Daoy (cell line): ENCODE measurements around the gene MCF2L. TPM values are rescaled to one million over a fixed set of nuclear protein-coding genes. Genes with fewer than 3 reads are reported as not detected.
"Not testable (repeated sequence)": the region's sequence is repeated elsewhere in the genome, so short reads cannot be mapped to it uniquely, and the experiment has no call there.

ENCODE experiments used
- DNase-seq: peaks from one replicate; pipeline ENCODE4 v3.0.0-alpha.2; 2015; ENCODE audit warnings: low read depth
- total RNA-seq: library from RNA; depleted of rRNA; stranded (reverse); fragments of >200 nt; shearing (Covaris generic); gene quantifications from 2 replicates; pipeline ENCODE4 v1.2.3, GENCODE V29; 2014

Gene MCF2L
- total RNA-seq, 1 experiment from 2014 or later, result 11.3 TPM

- no peak for DNase-seq
These were observed 47.0 kb downstream of the MCF2L start for GRCh38 chr13:113015826-113016525.

- DNase-seq, result no peak
These were observed 47.7 kb downstream of the MCF2L start for GRCh38 chr13:113016526-113017295.

GRCh38 chr13:113017506-113018215 is 48.6 kb downstream of the MCF2L start:
- DNase-seq, result no peak

- DNase-seq, result no peak
These were observed 49.9 kb downstream of the MCF2L start for GRCh38 chr13:113018676-113019465.

GRCh38 chr13:113020323-113021080 is 51.5 kb downstream of the MCF2L start:
- DNase-seq, result no peak

- DNase-seq, result no peak
These were observed 52.4 kb downstream of the MCF2L start for GRCh38 chr13:113021391-113021790.

DNA sequence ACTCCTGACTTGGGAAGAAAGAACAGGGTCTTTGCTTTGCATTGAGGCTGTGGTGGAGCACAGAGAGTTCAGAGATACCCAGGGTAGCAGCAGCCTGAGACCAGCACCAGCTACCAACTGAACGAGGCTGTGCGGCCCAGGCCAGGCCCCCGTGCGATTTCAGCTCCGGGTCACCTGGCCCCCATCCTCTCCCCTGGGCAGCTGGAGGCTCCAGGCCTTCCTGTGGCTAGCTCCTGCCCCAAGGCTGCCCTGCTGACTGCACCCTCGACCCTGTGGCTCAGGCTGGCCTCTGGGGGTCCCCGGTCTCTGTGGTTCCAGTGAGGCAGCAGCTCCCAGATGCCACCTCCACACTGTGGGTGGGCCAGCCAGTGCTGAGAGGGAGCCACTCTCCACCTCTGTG is 52.8 kb downstream of the MCF2L start:
- DNase-seq, result no peak

DNA sequence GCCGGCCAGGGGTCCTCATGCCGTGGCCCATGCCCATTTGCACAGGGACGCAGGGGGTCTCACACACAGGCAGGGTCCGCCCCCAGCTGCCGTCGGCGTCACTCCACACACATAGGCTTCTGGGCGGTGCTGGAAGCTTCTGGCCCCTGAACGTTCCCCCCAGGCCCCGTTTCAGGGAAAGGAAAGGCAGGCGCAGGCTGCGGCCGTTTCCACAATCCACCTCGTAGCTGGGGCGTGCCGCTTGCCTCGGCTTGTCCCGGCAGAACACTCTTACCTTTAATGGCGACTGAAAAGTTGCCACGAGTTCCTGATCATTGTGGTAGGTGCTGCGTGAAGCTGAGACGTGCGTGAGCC is 53.4 kb downstream of the MCF2L start:
- DNase-seq, result no peak

DNA sequence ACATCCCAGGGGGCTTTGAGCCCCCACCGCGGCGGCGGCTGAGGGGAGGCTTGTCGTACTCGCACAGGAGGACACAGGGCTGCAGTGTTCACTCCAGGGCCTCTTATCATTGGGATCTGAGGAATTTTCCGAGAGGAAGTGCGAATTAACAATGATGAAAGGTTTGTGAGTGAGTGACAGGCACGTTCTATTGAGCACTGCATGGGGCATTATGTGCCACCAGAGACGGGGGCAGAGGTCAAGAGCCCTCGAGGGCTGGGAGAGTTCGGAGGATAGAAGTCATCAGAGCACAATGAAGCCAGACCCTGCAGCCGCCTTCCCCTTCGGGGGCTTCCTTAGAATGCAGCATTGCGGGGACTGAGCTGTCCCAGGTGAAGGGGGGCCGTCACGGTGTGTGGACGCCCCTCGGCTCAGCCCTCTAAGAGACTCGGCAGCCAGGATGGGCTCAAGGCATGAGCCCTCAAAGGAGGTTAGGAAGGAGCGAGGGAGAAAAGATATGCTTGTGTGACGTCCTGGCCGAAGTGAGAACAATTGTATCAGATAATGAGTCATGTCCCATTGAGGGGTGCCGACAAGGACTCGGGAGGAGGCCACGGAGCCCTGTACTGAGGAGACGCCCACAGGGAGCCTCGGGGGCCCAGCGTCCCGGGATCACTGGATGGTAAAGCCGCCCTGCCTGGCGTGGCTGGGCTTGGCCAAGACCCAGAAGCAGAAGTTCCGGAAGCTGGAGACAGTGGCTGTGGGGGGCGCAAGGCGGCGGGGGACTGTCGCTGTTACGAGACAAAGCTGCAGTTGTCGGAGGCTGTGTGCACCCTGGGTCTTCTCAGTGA is 53.9 kb downstream of the MCF2L start:
- peak; percentile 44 for DNase-seq

DNA sequence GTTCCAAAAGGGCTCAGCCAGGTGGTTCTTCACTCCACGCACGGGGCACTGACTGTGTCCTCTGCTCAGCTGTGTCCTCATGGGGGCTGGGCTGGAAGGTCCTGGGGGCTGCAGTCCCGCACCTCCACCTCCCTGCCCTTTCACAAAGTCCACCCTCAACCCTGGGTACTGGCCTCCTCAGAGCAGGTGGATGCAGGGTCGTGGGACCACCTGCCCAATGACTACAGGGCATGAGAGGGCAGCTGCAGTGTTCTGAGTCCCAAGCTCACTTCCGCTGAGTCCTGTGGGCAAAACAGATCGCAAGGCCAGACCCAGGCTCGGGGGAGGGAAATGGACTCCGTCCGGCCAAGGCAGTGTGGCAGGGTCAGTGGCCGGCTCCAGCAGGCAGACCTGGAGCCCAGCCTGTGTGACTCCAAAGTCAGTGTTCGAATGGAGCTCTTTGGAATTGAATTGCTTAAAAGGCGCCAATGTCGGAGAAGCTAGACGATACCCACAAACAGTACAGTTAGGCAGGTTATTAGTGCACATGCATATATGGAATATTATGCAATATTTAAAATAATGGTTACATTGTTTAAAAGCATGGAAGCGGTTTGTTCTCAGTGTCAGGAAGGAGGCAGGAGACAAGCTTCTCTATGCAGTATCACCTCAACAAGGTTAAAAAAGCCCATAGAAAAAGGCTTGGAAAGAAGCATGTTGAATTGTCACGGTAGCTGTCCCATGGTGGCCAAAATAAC is 54.8 kb downstream of the MCF2L start:
- no peak for DNase-seq

DNA sequence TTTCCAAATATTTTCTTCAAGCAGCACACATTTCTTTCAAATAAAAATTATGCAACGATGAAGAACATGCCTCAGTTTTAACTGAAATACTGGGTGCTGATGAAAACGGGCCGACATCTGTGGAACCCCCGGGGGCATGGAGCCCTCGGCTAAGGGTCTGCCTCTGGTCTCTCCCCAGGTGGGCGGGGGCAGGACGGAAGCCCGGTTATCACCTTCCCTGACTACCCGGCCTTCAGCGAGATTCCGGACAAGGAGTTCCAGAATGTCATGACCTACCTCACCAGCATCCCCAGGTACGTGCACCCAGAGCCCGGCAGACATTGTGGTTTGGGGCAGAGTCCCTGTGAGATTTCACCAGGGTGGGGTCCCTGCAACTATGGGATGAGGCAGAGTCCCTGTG is 55.5 kb downstream of the MCF2L start:
- no peak for DNase-seq

- DNase-seq, result no peak
These were observed 57.4 kb downstream of the MCF2L start for GRCh38 chr13:113026391-113026910.

DNA sequence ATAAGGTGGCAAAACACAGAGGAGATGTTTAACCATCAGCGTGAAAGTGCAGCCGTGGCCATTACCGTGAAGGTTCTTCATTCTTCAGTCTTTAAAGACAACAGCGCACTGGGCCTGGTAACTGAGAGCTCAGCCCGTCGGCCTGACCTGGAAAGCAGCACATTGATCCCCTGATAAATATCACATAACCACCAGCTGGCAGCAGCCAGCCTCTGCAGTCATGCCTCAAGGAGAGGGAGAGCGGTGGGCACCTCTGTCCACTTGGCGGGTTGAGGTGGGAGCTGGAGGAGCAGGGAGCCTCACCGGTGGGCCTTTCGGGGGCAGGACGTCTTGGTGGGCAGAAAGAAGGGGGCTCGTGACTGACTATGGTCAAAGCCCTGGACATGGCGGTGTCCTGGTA is 58.1 kb downstream of the MCF2L start:
- no peak for DNase-seq

DNA sequence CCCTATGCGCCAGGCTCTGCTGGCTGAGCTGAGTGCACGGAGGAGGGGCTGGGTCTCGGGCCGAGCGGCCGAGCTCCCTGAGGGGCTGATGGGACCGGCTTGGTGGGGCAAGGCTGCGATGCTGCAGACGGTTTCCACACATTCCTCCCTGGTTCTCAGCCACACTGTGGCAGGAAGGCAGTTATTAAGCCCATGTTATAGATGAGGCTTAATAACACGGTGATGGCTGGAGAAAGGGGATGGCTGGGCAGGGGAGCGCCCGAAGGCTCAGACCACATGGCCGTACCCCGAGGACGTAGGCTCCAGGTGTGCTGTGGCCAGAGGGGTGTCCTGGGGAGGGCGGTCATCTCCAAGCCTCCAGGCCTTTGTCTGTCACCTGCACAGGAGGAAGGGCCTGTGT is 58.6 kb downstream of the MCF2L start:
- DNase-seq, result no peak

DNA sequence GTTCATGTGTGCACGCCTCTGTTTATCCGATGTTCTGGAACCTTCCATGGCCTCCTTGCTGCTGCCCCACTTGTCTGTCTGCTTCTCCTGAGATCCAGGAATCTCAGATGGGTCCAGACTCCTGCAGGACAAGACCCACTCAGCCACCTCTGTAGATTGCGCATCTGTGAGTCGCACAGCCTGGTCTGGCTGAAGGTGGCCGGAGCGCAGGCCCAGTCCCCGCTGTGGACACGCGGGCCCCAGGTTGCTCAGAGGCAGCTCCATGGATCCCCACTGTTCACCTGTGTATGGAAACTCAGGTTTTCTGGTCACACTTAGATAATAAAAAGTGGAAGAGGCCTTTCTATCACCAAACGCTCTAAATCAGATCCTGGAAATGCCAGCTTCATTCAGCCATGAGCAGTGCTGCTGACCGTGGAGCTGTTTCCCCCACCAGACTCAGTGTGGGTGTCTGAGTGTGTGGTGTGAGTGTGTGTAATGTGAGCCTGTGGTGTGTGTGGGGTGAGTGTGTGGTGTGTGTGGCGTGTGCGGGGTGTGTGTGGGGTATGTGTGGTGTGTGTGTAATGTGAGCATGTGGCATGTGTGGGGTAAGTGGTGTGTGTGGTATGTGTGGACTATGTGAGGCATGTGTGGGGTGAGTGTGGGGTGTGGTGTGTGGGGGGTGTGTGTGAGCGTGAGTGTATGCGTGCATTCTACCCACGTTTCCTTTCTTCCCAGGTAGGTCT is 59.5 kb downstream of the MCF2L start:
- DNase-seq, result no peak

DNA sequence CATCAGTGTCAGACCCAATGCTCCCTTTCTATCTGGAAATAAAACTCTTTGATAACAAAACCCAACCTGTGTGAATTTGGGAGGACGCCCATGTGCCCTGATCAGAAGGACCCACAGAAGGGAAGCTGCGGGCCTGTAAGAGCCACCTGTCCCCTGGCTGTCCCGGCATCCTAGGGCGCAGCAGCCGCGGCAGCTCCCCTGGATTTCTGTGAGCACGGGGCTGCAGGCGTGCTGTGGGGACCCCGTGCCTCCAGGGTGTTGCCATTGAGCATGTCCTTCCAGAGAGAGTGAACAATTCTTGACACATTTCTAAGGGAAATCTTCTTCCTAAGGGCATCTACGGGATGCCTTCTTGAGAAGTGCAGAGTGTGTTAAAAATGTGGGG is 60.0 kb downstream of the MCF2L start:
- DNase-seq, result no peak

DNA sequence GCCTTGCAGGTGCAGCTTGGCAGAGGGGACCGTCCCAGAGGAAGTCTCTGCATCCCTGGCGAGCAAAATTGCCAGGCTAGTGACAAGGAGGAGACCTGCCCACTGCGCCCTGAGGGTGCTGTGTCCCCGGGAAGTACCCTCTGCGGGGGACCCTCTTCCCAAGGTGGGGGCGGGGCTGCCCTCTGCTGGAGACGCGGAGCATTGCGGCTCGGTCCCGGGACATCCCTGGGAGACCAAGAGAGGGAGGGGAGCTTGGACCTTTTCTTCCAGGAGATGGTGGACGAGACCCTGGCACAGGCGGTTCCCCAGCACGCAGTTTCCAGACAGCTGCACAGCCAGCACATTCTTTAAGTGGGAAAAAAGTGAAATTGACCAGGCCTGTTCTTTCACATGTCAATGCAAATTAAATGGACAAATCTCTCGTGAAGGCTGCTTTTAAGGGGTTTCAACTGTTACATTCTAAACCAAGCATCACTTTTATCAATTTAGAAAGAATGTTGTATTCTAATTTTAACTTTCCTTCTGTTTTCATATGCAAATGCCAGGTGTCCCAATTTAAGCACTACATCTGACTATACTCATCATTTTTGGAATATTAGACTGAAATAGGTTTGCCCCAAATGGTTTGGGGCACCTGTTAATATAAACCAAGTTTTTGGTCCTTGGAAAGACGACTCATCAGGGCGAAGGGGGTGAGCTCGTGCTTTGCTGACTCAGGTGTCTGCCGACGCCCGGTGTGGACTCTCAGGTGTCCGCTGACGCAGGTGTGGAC is 60.7 kb downstream of the MCF2L start:
- peak; percentile 49 for DNase-seq

DNA sequence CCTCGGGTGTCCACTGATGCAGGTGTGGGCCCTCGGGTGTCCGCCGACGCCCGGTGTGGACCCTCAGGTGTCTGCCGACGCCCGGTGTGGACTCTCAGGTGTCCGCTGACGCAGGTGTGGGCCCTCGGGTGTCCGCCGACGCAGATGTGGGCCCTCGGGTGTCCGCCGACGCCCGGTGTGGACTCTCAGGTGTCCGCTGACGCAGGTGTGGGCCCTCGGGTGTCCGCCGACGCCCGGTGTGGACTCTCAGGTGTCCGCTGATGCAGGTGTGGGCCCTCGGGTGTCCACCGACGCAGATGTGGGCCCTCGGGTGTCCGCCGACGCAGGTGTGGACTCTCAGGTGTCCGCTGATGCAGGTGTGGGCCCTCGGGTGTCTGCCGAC is 61.2 kb downstream of the MCF2L start:
- DNase-seq, result not testable (repeated sequence)
